Fibroblast of skin of left quadriceps (primary cell): ENCODE results near the gene DCDC2C.

ENCODE experiments used
- DNase-seq, 2 experiments: peaks; one replicate each; pipeline ENCODE4 v3.0.0-alpha.2; 2013; ENCODE audit warnings: low read depth in 2 of 2

DCDC2C gene

DNA sequence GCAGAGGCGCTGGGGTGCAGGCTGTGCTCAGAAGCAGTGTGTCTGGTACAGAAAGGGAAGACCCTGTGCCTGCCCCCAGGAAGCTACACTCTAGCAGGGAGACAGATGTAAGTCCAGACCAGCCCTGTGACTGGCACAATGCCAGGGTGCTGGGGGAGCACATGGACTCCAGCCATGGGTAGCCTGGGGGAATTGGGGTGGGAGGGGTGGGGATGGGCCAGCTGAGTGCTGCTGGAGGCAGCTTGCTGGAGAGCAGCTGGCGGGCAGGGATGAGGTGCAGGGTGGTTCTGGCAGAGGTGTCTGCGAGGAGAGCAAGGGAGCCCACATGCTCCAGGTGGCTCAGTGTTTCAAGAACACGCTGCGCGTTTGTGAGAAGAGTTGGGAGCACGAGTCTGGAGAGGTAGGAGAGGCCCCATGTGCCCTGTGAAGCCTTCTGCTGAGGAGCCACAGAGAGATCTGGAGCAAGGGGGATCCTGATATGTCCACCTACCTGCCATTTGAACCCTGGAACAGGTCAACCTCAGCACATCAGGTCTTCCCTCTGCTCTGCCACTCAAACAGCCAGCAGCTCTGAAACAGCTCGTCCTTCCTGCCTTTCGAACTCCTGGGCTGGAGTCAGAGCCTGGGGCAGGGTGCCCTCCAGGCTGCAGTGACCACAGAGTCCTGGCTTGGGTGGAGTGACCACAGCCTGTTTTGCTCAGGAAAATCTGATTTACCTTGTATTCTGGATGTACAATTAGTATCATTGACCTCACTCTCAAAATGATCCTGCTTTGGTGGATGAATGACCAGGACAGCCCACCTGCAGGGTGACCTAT, 30.3 kb upstream of the DCDC2C start:
- no peak for DNase-seq

DNA sequence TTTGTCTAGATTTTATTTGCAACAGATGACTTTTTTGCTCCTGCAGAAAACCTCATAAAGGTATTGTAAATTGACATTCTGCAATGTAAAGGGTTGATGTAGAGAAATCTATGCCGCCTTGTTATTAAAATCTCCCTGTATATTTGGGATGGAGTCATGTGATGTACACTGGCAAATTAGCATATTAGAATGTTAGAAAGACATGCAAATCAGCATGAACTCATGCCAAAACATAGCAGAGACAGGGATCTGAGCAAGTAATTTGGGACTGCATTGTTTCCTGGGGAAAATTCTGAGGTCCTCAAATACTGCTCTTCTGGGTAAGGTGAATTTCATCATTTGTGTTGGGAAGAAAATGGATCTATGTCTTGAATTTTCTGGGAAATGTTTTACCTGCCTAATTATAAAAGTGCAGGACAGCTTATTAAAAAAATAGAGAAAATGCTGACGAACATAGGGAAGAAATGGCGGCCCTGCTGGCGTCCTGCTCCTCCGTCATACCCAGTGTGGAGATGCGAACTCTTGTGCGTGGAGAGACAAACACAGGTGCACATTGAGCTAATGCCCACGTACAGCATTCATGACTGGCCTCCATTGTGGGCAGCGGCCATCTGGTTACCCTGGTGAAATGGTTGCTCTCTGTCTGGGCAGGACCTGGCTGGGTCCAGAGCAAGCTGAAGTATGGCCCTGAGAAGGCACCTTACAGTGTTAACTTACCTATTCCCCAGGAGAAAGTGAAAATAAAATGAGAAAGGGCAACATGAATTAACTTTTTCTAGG, 29.1 kb upstream of the DCDC2C start:
- DNase-seq: no peak

DNA sequence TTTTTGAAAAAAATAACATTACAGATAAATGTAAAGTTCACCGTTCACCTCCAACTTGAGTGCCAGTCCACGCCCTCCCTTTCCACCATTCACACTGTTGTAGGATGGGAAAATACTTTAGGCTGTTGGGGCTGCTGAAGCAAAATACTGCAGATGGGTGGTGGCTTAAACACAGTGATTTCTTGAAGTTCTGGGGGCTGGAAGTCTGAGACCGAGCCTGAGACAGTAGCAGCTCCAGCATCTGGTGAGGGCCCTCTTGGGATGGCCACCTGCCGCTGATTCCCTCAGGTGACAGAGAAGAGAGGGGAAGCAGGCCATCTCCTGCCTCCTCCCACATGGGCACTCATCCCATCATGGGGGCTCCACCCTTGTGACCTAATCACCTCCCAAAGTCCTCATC, 27.7 kb upstream of the DCDC2C start:
- no peak for DNase-seq

DNA sequence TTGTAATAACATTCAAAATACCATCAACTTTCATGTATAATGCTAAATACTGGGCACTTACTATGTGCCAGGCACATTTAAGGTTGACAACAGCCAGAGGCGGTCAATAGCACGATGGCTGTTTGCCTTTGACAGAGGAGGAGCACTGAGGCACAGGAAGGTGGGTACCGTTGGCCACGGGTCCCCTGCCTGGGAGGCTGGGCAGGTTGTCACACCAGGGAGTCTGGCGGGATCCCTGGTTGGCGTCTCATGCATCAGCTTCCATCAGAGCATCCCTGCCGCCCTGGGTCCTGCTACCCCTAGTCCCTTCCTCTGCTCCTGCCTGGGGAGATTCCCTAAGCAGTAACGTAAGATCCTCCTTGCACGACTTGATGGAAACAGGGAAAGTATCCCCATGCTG, 25.9 kb upstream of the DCDC2C start:
- no peak for DNase-seq

DNA sequence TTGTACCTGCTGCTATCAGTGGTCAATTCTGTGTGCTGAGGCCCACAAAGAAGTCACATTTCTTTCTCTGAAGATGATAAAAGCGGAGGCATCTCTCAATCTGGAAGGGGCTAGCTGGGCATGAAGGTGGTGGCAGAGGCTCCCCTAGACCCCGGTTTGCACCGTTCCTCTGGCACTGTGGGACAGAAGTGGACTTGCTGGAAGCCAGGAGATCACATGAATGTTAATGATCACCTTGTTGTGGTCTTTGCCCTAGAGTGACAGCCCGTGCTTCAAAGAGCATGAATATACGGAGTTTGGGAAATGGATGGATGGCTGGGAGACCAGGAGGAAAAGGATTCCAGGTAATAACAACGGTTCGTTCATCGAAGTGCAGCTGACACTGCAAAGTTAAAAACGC, 25.2 kb upstream of the DCDC2C start:
- DNase-seq: no peak

DNA sequence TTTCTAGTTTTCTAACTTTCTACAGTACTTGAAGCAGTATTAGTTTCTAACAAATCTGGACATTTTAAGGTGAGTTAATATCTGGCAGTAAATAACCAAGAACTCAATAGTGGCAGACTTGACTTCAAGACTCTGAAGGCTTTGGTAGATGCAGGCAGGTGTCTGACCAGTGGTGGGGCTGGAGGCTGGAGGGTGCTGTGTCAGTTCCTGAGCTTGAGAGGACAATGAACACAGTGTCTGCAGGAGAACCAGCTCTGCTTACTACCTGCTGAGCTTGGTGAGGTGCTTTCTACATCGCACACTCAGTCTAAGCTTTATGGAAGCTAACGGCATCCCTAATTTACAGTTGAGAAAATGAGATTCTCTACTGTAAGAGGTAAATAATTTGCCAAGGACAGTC, 24.2 kb upstream of the DCDC2C start:
- no peak for DNase-seq

DNA sequence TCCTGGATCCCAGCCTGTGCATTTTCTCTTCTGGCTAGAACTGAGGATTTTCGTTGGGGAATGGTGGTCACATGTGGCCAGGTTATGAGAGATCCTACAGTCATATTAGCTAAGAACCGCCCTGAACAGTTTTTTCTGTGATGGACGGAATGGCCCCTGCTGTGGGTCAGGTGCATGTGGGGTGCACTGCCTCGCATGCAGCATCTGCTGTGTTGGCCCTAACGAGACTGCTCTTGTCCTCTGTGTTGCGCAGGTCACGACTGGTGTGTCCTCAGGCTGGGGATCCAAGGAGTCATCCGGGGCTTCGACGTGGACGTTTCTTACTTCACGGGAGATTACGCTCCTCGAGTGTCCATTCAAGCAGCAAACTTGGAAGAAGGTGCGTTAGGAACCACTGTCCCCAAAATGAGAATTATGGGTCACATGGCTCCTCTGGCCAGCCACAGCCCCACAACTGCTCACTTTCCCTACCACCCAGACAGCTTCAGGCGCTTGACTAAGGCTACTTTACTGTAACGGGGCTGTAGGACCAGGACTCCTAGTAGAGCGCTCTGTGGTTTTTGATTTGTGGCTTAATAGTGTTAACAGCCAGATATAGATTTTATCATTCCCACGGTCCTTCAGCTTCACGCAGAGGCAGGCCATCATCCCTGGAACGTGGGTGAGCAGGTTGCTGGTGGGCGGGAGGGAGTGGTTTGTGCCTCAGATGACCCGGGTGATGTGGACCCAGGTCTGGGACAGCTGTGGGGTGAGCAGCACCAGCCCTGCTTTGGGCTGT, 23.6 kb upstream of the DCDC2C start:
- DNase-seq: no peak

DNA sequence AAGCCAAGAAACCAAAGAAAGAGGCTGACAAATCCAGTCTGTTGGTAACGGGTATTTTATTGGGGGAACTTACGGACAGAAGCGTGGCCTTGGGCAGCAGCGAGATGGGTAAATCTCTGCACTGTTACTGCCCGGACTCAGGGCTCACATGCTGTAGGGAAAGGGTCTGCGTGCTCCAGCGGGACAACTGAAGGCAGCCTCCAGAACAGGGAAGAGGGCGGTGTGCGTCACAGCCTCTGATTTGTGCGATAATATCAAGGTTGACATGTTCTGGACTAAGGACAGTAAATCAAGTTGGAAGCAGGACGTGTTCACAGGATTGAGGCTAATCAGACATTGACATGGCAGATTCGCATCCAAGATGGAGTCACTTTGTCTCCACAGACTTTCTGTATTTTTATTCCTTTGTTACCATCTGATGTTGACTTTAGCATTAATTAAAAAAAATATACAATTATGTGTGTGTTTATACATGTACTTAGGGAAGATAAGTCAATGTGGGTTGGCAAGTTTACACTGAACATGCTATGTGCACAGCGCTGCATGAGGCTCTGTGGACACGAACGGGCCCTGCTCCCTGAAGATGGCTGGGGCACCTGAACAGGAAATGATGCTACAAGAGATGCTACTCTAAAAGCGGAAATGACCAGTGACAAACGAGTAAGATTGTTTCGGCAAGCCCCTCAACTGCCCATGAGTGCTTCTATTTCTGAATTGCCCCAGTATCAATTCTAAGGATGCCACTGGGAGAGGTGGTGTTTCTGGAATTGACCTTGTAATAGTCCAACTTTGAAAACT, 22.6 kb upstream of the DCDC2C start:
- DNase-seq: no peak

DNA sequence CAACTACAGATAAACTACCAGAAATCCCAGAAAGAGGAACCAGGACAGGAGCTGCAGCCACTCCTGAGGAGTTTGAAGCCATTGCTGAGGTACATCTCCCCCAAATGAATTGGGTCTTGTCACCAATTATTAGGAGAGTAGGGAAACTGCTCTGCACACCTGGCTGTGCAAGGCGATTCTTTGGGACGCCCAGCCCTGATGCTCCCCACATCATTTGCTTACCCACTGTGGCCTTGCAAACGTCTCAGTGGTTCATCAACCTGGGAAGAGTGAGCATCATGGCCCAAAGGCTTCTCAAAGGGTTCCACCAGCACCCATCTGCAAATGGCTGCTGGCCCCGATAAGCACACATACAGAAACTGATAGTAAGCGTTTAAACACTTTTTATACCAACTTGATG, 21.8 kb upstream of the DCDC2C start:
- no peak for DNase-seq

DNA sequence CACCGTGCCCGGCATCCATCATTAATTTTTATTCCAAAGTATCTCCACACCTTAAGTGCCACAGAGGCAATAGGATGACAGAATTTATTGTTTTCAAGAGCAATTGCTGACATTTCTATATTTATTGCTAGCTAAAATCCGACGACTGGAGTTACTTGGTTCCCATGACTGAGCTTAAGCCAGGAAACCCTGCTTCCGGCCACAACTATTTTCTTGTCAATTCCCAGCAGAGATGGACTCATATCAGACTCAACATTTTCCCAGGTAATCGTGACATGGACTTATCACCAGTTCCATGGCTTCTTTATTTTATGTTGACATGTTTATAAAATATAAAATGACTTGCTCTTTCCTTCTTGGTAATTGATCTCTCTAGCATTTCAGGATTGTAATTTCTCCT, 20.6 kb upstream of the DCDC2C start:
- DNase-seq: no peak

DNA sequence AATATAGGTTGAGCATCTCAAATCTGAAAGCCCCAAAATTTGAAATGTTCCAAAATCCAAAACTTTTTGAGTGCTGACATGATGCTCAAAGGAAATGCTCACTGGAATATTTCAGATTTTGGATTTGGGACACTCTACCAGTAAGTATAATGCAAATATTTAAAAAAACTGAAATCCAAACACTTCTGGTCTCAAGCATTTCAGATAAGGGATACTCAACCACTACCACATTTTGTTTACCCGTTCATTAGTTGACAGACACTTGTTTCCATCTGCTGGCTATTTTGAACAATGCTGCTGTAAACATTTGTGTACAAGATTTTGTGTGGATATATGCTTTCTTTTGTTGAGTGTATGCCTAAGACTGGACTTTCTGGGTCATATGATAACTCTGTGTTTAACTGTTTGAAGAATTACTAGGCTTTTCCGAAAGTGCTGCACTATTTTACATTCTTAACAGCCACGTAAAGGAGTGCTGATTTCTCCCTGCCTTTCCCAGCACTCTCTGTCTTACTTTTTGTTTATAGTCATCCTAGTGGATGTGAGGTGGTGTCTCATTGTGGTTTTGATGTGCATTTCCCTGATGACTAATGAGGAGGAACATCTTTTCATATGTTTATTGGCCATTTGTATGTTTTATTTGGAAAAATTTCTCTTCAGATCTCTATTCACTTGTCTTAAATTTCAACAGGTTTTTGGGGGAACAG, 19.5 kb upstream of the DCDC2C start:
- no peak for DNase-seq

DNA sequence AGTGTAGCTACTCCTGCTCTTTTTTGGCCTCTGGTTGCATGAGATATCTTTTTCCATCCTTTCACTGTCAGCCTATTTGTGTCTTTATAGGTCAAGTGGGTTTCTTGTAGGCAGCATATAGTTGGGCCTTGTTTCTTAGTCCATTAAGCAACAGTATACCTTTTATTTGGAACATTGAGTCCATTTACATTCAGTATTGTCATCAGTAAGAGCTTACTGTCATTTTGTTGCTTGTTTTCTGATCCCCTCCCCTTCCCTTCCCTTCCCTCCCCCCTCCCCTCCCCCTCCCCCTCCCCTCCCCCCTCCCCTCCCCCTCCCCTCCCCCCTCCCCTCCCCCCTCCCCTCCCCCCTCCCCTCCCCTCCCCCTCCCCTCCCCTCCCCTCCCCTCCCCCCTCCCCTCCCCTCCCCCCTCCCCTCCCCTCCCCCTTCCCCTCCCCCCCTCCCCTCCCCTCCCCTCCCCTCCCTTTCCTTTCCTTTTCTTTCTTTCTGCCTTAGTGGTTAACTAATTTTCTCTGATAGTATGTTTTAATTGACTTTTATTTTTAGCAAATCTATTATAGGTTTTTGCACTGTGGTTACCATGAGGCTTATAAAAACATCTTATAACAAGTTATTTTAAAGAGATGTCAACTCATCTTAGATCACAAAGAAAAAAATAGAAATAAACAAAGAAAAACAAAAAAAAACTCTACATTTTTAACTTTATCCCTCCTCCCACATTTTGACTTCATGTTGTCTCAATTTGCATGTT, 13.2 kb upstream of the DCDC2C start:
- no peak for DNase-seq

DNA sequence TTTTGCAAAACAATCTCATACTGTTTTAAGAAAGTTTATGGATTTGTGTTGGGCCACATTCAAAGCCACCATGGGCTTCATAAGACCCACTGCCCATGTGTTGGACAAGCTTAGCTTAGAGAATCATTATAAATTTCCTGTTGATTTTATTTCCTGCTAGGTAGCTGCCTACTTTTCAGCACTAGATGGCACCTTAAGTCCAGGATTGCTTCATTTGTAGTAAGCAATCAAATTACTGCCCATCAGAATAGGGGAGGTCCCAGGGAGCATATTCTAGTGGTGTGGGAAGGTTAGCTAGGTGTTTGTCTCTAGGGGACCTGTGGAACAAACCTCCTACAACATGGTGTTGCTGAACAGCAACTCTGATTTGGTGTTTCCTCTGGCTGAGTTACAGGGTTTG, 11.0 kb upstream of the DCDC2C start:
- no peak for DNase-seq

DNA sequence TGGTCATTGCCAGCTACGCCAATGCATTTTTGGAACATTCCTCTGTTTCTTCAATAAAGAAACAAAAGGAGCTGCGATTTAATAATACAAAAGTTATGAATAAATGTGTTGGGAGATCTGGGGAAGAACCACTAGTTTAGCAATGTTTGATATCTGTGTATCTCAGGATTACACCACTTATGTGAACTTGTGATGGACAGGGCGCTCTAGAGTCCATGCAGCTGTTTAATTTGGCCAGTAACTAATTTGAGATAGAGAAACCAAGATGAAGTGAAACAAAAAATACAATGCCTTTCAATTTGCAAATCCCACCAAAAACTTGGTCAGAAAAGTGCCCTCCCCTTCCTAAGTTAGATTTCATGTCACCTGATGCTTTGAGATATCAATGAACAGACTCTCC, 6.8 kb upstream of the DCDC2C start:
- no peak for DNase-seq

DNA sequence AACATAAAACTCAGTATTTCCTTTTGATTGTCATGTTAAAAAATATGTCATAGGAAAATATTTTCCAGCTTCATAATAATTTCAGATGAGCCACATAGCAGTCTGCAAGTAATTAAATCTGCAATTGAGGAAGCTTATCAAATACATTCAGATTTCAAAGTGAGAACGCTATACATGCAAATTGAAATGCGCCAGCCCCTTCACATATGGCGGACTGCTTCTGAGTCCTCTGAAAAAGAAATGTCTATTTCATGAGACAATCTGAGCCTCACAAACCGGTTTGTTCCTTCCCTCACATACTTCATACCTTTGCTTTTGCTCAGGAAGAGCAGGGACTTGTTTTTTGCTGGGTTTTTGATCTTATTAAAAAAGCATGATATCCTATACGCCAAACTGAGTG, 2.3 kb upstream of the DCDC2C start:
- no peak for DNase-seq

DNA sequence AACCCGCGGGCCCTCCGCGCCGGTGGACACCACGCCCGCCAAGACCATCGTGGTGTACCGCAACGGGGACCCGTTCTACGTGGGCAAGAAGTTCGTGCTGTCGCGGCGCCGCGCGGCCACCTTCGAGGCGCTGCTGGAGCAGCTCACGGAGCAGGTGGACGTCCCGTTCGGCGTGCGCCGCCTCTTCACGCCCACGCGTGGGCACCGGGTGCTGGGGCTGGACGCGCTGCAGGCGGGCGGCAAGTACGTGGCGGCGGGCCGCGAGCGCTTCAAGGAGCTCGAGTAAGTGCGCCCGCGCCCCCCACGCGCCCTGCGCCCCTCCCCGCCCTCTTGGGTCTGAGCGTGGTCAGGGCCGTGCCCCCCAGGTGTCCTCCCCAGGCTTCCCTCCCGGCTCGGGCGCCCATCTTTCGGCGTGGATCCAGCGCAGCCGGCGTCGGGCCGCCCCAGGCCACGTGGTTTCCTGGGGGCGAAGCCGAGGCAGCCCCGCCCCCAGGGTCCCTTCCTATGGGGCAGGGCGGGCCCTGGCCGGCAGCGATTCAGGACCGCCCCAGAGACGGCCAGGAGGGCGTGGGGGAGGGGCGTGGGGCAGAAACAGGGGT, 481 bp downstream of the DCDC2C start:
- DNase-seq: no peak

DNA sequence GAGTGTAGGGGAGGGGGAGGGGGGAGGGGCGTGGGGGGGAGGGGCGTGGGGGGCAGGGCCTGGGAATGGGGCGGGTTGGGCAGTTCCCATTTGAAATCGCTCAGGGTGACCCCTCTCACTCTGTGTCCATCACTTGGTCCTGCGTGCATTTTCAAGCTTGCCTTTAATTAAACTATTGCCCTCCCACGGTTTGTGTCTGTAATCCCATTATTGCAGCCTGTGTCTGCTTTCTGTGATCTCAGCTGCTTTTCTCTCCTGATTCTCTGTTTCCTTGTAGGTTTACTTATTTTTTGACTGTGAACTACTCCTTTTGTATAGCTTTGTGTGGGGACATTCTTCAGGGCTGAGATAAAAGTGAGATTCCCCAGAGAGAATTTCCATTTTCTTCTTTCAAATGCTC, 1.3 kb downstream of the DCDC2C start:
- DNase-seq: no peak

DNA sequence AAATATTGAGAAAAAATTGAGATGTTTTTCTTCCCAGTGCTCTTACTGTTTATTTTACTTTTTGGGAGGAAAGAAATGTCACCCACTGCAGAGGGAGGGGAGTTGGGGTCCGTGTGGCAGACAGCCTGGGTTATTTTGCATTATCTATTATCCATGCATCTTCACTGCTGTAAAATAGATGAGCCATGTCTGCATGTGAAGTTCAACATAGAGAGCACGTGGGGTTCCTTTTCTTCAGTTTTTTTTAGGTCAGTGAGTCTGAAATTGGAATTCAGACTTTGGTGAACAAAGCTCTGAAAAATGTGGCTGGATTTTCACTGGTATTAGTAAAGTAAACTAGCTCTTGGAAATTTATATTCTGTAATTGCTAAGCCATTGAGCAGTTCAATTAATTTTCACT, 2.4 kb downstream of the DCDC2C start:
- no peak for DNase-seq

DNA sequence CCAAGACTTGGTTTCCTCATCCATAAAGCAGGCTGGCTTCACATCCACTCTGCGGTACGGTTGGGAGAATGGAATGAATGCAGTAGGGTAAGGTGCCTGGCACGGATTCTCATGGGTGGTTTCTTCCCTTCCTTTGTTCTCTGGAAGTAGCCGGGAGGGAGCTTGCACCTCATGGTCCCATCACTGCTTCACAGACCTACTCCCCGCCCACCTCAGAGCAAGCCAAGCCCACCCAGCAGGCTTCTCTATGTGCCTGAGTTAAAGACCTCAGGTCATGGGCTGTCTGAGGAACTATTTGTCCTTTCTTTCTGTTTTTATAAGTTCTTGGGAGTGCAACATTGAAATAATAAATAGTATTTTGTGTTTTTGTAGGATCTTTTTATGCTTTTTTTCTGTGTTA, 3.5 kb downstream of the DCDC2C start:
- DNase-seq: no peak

DNA sequence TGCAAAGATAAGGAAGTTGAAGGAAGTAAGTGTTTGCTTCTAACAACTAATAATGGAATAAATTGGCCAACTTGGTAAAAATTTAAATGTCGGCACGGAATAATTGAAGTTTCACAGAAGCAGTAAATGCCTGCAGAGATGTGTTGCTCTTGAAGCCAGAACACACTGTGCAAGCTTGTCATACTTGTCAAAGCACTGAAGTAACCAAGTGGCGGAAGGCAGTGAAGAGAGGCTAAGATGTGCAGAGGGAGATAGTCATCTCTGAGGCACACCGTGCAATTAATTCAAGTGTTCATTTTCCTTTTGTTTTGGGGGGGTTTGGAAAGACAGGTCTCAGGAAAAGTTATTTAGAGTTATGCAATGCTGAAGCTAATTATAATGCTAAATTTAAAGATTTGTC, 5.2 kb downstream of the DCDC2C start:
- no peak for DNase-seq
